GM12878 (cell line): ENCODE results near the gene FAM171A1. TPM values are rescaled to one million over a fixed set of nuclear protein-coding genes. Genes with fewer than 3 reads are reported as not detected.

ENCODE experiments used
- ATAC-seq: fragments of 200-7000 bp; cut with Tn5 transposase; 3 replicates; pipeline ENCODE4 v1.9.1; 2020; ENCODE audit warnings: mild to moderate bottlenecking, moderate library complexity
- BruUV-seq: library from RNA; stranded (reverse); fragments of 400-500 nt; replicated peaks from 2 replicates; lab custom pipeline; 2021; lab: Mats Ljungman, UMichigan
- CTCF ChIA-PET: fragments of 300-600 bp; sonication (Branson Sonifier 250); formaldehyde crosslinking; extraction: SDS; loops from one replicate; lab custom pipeline; 2021; ENCODE audit warnings: inconsistent platforms; lab: Yijun Ruan, JAX
- POLR2A ChIA-PET: fragments of 350-600 bp; formaldehyde crosslinking; extraction: SDS; loops from one replicate; lab custom pipeline; 2021; ENCODE audit warnings: inconsistent platforms; lab: Charles Lee
- RAD21 ChIA-PET: fragments of 300-600 bp; sonication (Branson Sonifier 250); formaldehyde crosslinking; loops from one replicate; lab custom pipeline; 2023; ENCODE audit warnings: antibody characterized with exemption; ENCODE audit not compliant: unreplicated experiment; lab: Charles Lee
- SMC1A ChIA-PET: fragments of 300-600 bp; sonication (Branson Sonifier 250); formaldehyde crosslinking; loops from one replicate; lab custom pipeline; 2023; ENCODE audit not compliant: unreplicated experiment, uncharacterized antibody; lab: Charles Lee
- DNase-seq: peaks from one replicate; pipeline ENCODE4 v3.0.0-alpha.2; 2011; ENCODE audit warnings: low read depth, low spot score
- FAIRE-seq: peaks from 3 replicates; lab custom pipeline; 2011; peaks lifted over from hg19 to GRCh38; lab: Jason Lieb, UNC
- H2AFZ ChIP-seq: 2 replicates; pipeline ENCODE4 v1.6.0; 2011; ENCODE audit warnings: low read depth, low read length, control low read depth; ENCODE audit not compliant: control insufficient read depth
- H3K27ac ChIP-seq: 2 replicates; pipeline ENCODE4 v1.5.1; 2011; ENCODE audit warnings: control low read depth; ENCODE audit not compliant: control insufficient read depth, insufficient read depth
- H3K27me3 ChIP-seq, 2 experiments: replicated peaks in 1 of 2; 2 replicates each; pipeline versions ENCODE4 v1.6.0 to v1.6.1; 2011; ENCODE audit warnings: low read length in 1 of 2; ENCODE audit not compliant: control insufficient read depth in 2 of 2, insufficient read depth in 2 of 2
- H3K36me3 ChIP-seq, 2 experiments: 2 replicates each; pipeline ENCODE4 v1.5.1; 2011; ENCODE audit warnings: low read length in 1 of 2; ENCODE audit not compliant: control insufficient read depth in 2 of 2, insufficient read depth in 2 of 2
- H3K4me1 ChIP-seq: 2 replicates; pipeline ENCODE4 v1.6.1; 2011; ENCODE audit warnings: mild to moderate bottlenecking, low read length, moderate library complexity, mixed read lengths; ENCODE audit not compliant: control insufficient read depth, insufficient read depth
- H3K4me2 ChIP-seq: 2 replicates; pipeline ENCODE4 v1.6.0; 2011; ENCODE audit warnings: control low read depth; ENCODE audit not compliant: control insufficient read depth, insufficient read depth
- H3K4me3 ChIP-seq: fragments of 200-600 bp; sonication (generic); 2 replicates; pipeline ENCODE4 v1.5.1; 2016
- H3K79me2 ChIP-seq: 2 replicates; pipeline ENCODE4 v1.6.0; 2011; ENCODE audit warnings: low read length; ENCODE audit not compliant: control insufficient read depth, insufficient read depth
- H3K9ac ChIP-seq: 2 replicates; pipeline ENCODE4 v1.8.0; 2011; ENCODE audit warnings: low read length, control low read depth, mixed read lengths; ENCODE audit not compliant: control insufficient read depth, insufficient read depth
- H3K9me3 ChIP-seq: replicated peaks from 3 replicates; pipeline ENCODE4 v1.5.1; 2011; ENCODE audit warnings: mild to moderate bottlenecking, low read length; ENCODE audit not compliant: control insufficient read depth, insufficient read depth
- H4K20me1 ChIP-seq: 2 replicates; pipeline ENCODE4 v1.6.0; 2011; ENCODE audit not compliant: control insufficient read depth, insufficient read depth
- CHD4 ChIP-seq: fragments of 200-600 bp; sonication (generic); IDR thresholded peaks from 2 replicates; pipeline ENCODE4 v1.6.1; 2016; ENCODE audit warnings: mild to moderate bottlenecking
- EGR1 ChIP-seq, 2 experiments: IDR thresholded peaks; 1 replicate in 1 of 2; 2 replicates in 1 of 2; pipeline ENCODE4 v1.6.1; 2011 to 2012; ENCODE audit warnings: low read depth in 2 of 2, low read length in 2 of 2, borderline replicate concordance in 1 of 2, mild to moderate bottlenecking in 1 of 2, moderate library complexity in 1 of 2
- ESRRA ChIP-seq: IDR thresholded peaks from 2 replicates; pipeline ENCODE4 v1.6.1; 2012; ENCODE audit warnings: mild to moderate bottlenecking, low read length, improper control_type of control experiment
- FOXK2 ChIP-seq: fragments of 450-650 bp; IDR thresholded peaks from 2 replicates; pipeline ENCODE4 v1.6.1; 2017; ENCODE audit warnings: mild to moderate bottlenecking, moderate library complexity
- GABPA ChIP-seq: IDR thresholded peaks from 2 replicates; pipeline ENCODE4 v1.6.1; 2014; ENCODE audit warnings: antibody characterized with exemption, low read depth, mild to moderate bottlenecking, inconsistent platforms
- JUNB ChIP-seq: IDR thresholded peaks from 2 replicates; pipeline ENCODE4 v1.6.1; 2016; ENCODE audit warnings: antibody characterized with exemption, mild to moderate bottlenecking
- MYC ChIP-seq: IDR thresholded peaks from 2 replicates; pipeline ENCODE4 v1.6.1; 2011; ENCODE audit warnings: mild to moderate bottlenecking, low read length, moderate library complexity, inconsistent platforms; ENCODE audit not compliant: insufficient read depth, insufficient replicate concordance, insufficient read length, severe bottlenecking
- NFYA ChIP-seq: IDR thresholded peaks from 2 replicates; pipeline ENCODE4 v1.6.1; 2011; ENCODE audit warnings: low read depth, mild to moderate bottlenecking, low read length, improper control_type of control experiment, borderline replicate concordance
- POU2F2 ChIP-seq: IDR thresholded peaks from 3 replicates; pipeline ENCODE4 v1.6.1; 2011; ENCODE audit warnings: low read depth, mild to moderate bottlenecking, low read length, borderline replicate concordance
- TBL1XR1 ChIP-seq: IDR thresholded peaks from 2 replicates; pipeline ENCODE4 v1.6.1; 2012; ENCODE audit warnings: low read depth, low read length, improper control_type of control experiment
- ZBTB4 ChIP-seq: fragments of 450-650 bp; formaldehyde crosslinking; IDR thresholded peaks from 2 replicates; pipeline ENCODE4 v1.4.0; 2022; ENCODE audit warnings: mild to moderate bottlenecking, moderate library complexity
- WGBS: methylation state at CpG from one replicate; pipeline ENCODE4 v1.1.6; 2016; ENCODE audit warnings: low lambda C conversion rate; ENCODE audit not compliant: insufficient replicate concordance, insufficient coverage; ENCODE audit errors: missing lambda C conversion rate; 5-methylcytosine and 5-hydroxymethylcytosine counted together
- in situ Hi-C: fragments of 300-500 bp; cut with MboI; formaldehyde crosslinking; loops from 9 replicates; pipeline ENCODE4 v1.14.3; 2018; ENCODE audit warnings: mixed read lengths
- intact Hi-C: fragments of 100-400 bp; cut with micrococcal nuclease; formaldehyde crosslinking; loops from one replicate; pipeline ENCODE4 v1.14.2; 2022; ENCODE audit not compliant: unreplicated experiment
- polyA plus RNA-seq, 11 experiments: library from polyadenylated mRNA; depleted of rRNA in 4 of 11; unstranded in 6 of 11; stranded (reverse) in 5 of 11; fragments of >200 nt; fragmentation: Nextera tagmentation in 4 of 11; fragmentation: Illumina TruSeq in 1 of 11; extraction: Ambion mirVana in 4 of 11; extraction: Trizol in 1 of 11; gene quantifications; 1 replicate in 1 of 11; 2 replicates in 10 of 11; pipeline versions ENCODE4 v1.2.1 to v1.2.3, GENCODE V29; 2011 to 2016; ENCODE audit warnings: inconsistent platforms in 2 of 11, missing spikeins in 2 of 11, low read depth in 1 of 11
- total RNA-seq, 4 experiments: library from RNA; depleted of rRNA in 3 of 4; stranded (reverse); fragments of >200 nt in 3 of 4; fragmentation: Illumina TruSeq in 1 of 4; extraction: Trizol in 1 of 4; gene quantifications; 2 replicates each; pipeline versions ENCODE4 v1.2.1 to v1.2.3, GENCODE V29; 2013 to 2021
- TF ChIP-seq, protein P1 (sequence below): IDR thresholded peaks from 2 replicates; pipeline ENCODE4 v1.6.1; 2012; ENCODE audit warnings: low read length, inconsistent platforms
- TF ChIP-seq, protein P2 (sequence below): fragments of 450-650 bp; IDR thresholded peaks from 2 replicates; pipeline ENCODE4 v1.6.1; 2018; ENCODE audit warnings: mild to moderate bottlenecking, low read depth, moderate library complexity; ENCODE audit not compliant: partially characterized antibody

FAM171A1 gene
- total and polyA plus RNA-seq, 10 of the 15 experiments (the other 5 are each of a cell fraction or from before 2014, with no cell fraction given) = 0.05 to 0.28 (median 0.10) TPM; not detected in 1

DNA sequence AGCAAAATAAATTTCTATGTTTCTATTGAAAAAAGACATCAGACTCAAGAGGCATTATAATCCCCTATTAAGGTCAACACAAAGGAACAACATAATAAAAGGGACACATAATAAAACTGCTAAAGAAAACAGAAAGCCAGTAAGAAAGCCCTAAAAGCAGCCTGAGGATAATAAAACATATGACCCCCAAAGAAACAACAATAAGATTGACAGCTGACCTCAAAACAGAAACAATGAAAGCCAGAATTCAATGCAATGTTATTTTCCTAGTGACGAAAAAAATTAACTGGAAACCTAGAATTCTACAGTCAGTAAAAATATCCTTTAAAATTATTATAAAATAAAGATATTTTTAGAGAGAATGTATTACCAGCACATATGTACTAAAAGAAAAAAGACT is 44.9 kb upstream of the FAM171A1 start:
- in situ Hi-C loops = no loop called here
- ChIA-PET RAD21 (no interaction called here), CTCF (no interaction called here), SMC1A (no interaction called here), POLR2A (no interaction called here)
- Histone ChIP-seq H3K4me1 (no peaks in the 10 kb centered on the region), H3K27ac (no peak overlapping the region), H3K27me3 (no peaks in the 10 kb centered on the region), H3K9me3 (no peaks in the 10 kb centered on the region), H4K20me1 (no peaks in the 10 kb centered on the region), H3K4me3 (no peak overlapping the region), H3K36me3 (no peaks in the 10 kb centered on the region), H3K79me2 (no peaks in the 10 kb centered on the region), H2AFZ (no peak overlapping the region), H3K9ac (no peak overlapping the region), H3K4me2 (no peak overlapping the region)
- BruUV-seq = no TSS peak
- WGBS = 0% methylated on average over 1 of the region's 1 CpG
- ATAC-seq (no peak), FAIRE-seq (no peak), DNase-seq (no peak)
- intact Hi-C loops = no loop called here
- TF ChIP-seq CHD4 (no peak), GABPA (no peak), NFYA (no peak), ESRRA (no peak), MYC (no peak), EGR1 (IDR thresholded peaks at IDR 0.05; ENCODE audit: borderline replicate concordance in 1 of 2, low read depth in 2 of 2, low read length in 2 of 2) (no peak), TBL1XR1 (no peak), ZBTB4 (CRISPR knock-in tag) (no peak), POU2F2 (no peak), FOXK2 (no peak), JUNB (no peak)
- TF ChIP-seq, protein P1, sequence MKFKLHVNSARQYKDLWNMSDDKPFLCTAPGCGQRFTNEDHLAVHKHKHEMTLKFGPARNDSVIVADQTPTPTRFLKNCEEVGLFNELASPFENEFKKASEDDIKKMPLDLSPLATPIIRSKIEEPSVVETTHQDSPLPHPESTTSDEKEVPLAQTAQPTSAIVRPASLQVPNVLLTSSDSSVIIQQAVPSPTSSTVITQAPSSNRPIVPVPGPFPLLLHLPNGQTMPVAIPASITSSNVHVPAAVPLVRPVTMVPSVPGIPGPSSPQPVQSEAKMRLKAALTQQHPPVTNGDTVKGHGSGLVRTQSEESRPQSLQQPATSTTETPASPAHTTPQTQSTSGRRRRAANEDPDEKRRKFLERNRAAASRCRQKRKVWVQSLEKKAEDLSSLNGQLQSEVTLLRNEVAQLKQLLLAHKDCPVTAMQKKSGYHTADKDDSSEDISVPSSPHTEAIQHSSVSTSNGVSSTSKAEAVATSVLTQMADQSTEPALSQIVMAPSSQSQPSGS = no peak
- TF ChIP-seq, protein P2, sequence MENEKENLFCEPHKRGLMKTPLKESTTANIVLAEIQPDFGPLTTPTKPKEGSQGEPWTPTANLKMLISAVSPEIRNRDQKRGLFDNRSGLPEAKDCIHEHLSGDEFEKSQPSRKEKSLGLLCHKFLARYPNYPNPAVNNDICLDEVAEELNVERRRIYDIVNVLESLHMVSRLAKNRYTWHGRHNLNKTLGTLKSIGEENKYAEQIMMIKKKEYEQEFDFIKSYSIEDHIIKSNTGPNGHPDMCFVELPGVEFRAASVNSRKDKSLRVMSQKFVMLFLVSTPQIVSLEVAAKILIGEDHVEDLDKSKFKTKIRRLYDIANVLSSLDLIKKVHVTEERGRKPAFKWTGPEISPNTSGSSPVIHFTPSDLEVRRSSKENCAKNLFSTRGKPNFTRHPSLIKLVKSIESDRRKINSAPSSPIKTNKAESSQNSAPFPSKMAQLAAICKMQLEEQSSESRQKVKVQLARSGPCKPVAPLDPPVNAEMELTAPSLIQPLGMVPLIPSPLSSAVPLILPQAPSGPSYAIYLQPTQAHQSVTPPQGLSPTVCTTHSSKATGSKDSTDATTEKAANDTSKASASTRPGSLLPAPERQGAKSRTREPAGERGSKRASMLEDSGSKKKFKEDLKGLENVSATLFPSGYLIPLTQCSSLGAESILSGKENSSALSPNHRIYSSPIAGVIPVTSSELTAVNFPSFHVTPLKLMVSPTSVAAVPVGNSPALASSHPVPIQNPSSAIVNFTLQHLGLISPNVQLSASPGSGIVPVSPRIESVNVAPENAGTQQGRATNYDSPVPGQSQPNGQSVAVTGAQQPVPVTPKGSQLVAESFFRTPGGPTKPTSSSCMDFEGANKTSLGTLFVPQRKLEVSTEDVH = no peak
